AG09309 (cell line): ENCODE data around the gene NKTR.

Experiments used
- DNase-seq: peaks from one replicate; pipeline ENCODE4 v3.0.0-alpha.2; 2010; ENCODE audit warnings: low read depth
- H3K4me3 ChIP-seq: 2 replicates; pipeline ENCODE4 v1.5.1; 2011; ENCODE audit warnings: mild to moderate bottlenecking, low read depth, low read length, moderate library complexity; ENCODE audit not compliant: control insufficient read depth
- CTCF ChIP-seq: IDR thresholded peaks from 2 replicates; pipeline ENCODE4 v1.5.1; 2011; ENCODE audit warnings: mild to moderate bottlenecking, low read depth, low read length, inconsistent platforms; ENCODE audit not compliant: insufficient read depth, control insufficient read depth; ENCODE audit errors: missing control alignments

Gene NKTR

GRCh38 chr3:42668793-42669217 is 68.3 kb downstream of the NKTR start:
- TF ChIP-seq CTCF = no peak
- no peak overlapping the region for H3K4me3 ChIP-seq
- DNase-seq = no peak

- no peak overlapping the region for H3K4me3 ChIP-seq
- DNase-seq = no peak
- TF ChIP-seq CTCF = no peak
These were observed 69.6 kb downstream of the NKTR start for GRCh38 chr3:42670051-42670576.

- TF ChIP-seq CTCF = no peak
- no peak for DNase-seq
- H3K4me3 ChIP-seq = no peak overlapping the region
These were observed 70.2 kb downstream of the NKTR start for GRCh38 chr3:42670670-42671069.

GRCh38 chr3:42672515-42672914 is 72.0 kb downstream of the NKTR start:
- no peak for TF ChIP-seq CTCF
- no peak for DNase-seq
- no peak overlapping the region for H3K4me3 ChIP-seq

- TF ChIP-seq CTCF = no peak
- no peak overlapping the region for H3K4me3 ChIP-seq
- no peak for DNase-seq
These were observed 72.6 kb downstream of the NKTR start for GRCh38 chr3:42673082-42673481.

GRCh38 chr3:42674146-42674545 is 73.7 kb downstream of the NKTR start:
- no peak overlapping the region for H3K4me3 ChIP-seq
- TF ChIP-seq CTCF = no peak
- DNase-seq = no peak

GRCh38 chr3:42675909-42676308 is 75.4 kb downstream of the NKTR start:
- DNase-seq = no peak
- TF ChIP-seq CTCF = no peak
- no peak overlapping the region for H3K4me3 ChIP-seq
